ENCODE data around the gene IER2. TPM values are rescaled to one million over a fixed set of nuclear protein-coding genes. Genes with fewer than 3 reads are reported as not detected.

The IER2 gene
- total RNA-seq, 3 donors from 2014 or later (not counting 1 experiment from before 2014, with no cell fraction given) = 668 to 1,112 (median 949) TPM

- H3K9me3 Mint-ChIP-seq = no peaks in the 10 kb centered on the region
- Histone ChIP-seq H3K27ac (ENCODE audit: low read length) (peak overlapping the region; percentile 90), H3K27me3 (ENCODE audit: control insufficient read depth, insufficient read depth, low read length) (no peaks in the 10 kb centered on the region), H3K4me1 (ENCODE audit: control insufficient read depth, insufficient read depth, low read length) (peaks cover 56% of the 10 kb centered on the region), H3K9me3 (ENCODE audit: control insufficient read depth, insufficient read depth, low read length) (no peaks in the 10 kb centered on the region), H3K36me3 (ENCODE audit: control insufficient read depth, insufficient read depth, low read length) (peaks cover 7% of the 10 kb centered on the region), H3K4me3 (ENCODE audit: low read length) (peak overlapping the region; percentile 100)
- under 1% methylated on average over 25 of the region's 25 CpGs for WGBS (ENCODE audit: insufficient coverage)
- peaks cover 20% of the 10 kb centered on the region for H3K36me3 Mint-ChIP-seq
- H3K27me3 Mint-ChIP-seq (ENCODE audit: low read depth in 2 of 2) = peaks cover 0 to 3% of the 10 kb centered on the region in 2 donors
- ATAC-seq (peak in 2 of 3 donors; percentile 0 to 2), DNase-seq (no peak)
- H3K27ac Mint-ChIP-seq = peak overlapping the region; percentile 99
- intact Hi-C loops (cut with micrococcal nuclease) = loop anchor here (1.0 to 10.0 kb wide), 5 partner anchors 36 to 1222 kb away; partner anchors contain the start of genes JUNB, LYL1, TRMT1 and ZNF564
- TF ChIP-seq CTCF (IDR thresholded peaks at IDR 0.05) = no peak
- H3K4me3 Mint-ChIP-seq = peak overlapping the region; percentile 99
- H3K4me1 Mint-ChIP-seq = peaks cover 70 to 87% of the 10 kb centered on the region in 2 donors
Observed at GRCh38 chr19:13152356-13152973, 2.3 kb downstream of the IER2 start.

GRCh38 chr19:13152974-13153568 lies 2.9 kb downstream of the IER2 start:
- no peak for TF ChIP-seq CTCF (IDR thresholded peaks at IDR 0.05)
- 0% methylated on average over 59 of the region's 59 CpGs for WGBS (ENCODE audit: insufficient coverage)
- Histone ChIP-seq H3K9me3 (ENCODE audit: control insufficient read depth, insufficient read depth, low read length) (no peaks in the 10 kb centered on the region), H3K36me3 (ENCODE audit: control insufficient read depth, insufficient read depth, low read length) (peaks cover 7% of the 10 kb centered on the region), H3K4me3 (ENCODE audit: low read length) (peak overlapping the region; percentile 100), H3K27me3 (ENCODE audit: control insufficient read depth, insufficient read depth, low read length) (no peaks in the 10 kb centered on the region), H3K27ac (ENCODE audit: low read length) (peak overlapping the region; percentile 90), H3K4me1 (ENCODE audit: control insufficient read depth, insufficient read depth, low read length) (peaks cover 62% of the 10 kb centered on the region)
- ATAC-seq (peak; percentile 19 to 52 (median 33)), DNase-seq (peak; percentile 98 to 99)
- Mint-ChIP-seq H3K4me3 (peak overlapping the region; percentile 99), H3K9me3 (no peaks in the 10 kb centered on the region), H3K4me1 (peaks cover 74 to 93% of the 10 kb centered on the region in 2 donors), H3K36me3 (peaks cover 20% of the 10 kb centered on the region), H3K27ac (peak overlapping the region; percentile 99), H3K27me3 (ENCODE audit: low read depth in 2 of 2) (peaks cover 0 to 3% of the 10 kb centered on the region in 2 donors)
- intact Hi-C loops (cut with micrococcal nuclease) = loop anchor here (1.0 to 10.0 kb wide), 5 partner anchors 37 to 1222 kb away; partner anchors contain the start of genes JUNB, LYL1, TRMT1 and ZNF564

DNA sequence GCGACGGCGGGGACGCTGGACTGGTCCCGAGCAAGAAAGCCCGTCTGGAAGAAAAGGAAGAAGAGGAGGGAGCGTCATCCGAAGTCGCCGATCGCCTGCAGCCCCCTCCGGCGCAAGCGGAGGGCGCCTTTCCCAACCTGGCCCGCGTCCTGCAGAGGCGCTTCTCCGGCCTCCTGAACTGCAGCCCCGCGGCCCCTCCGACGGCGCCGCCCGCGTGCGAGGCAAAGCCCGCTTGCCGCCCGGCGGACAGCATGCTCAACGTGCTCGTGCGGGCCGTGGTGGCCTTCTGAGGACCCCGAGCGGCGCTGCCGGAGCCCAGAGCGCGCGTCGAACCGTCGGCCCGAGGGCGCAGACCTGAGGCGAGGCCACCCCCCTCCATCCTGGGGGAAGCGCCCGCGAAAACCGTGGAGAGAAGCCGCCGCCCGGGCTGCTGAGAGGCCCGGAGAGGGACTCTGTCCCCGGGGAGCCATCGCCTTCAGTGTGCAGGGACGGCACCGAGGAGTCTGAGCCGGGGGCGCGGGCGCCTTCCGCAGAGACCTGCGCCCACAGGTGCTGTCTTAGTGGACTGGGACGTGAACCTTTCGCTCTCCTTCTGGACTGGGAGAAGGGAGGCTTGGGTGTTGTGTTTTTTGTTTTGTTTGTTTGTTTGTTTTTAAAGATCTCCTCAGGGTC lies 3.5 kb downstream of the IER2 start:
- Histone ChIP-seq H3K9me3 (ENCODE audit: control insufficient read depth, insufficient read depth, low read length) (no peaks in the 10 kb centered on the region), H3K4me3 (ENCODE audit: low read length) (peak overlapping the region; percentile 100), H3K27me3 (ENCODE audit: control insufficient read depth, insufficient read depth, low read length) (no peaks in the 10 kb centered on the region), H3K27ac (ENCODE audit: low read length) (peak overlapping the region; percentile 90), H3K4me1 (ENCODE audit: control insufficient read depth, insufficient read depth, low read length) (peaks cover 65% of the 10 kb centered on the region), H3K36me3 (ENCODE audit: control insufficient read depth, insufficient read depth, low read length) (peaks cover 7% of the 10 kb centered on the region)
- intact Hi-C loops (cut with micrococcal nuclease) = loop anchor here (5.0 to 10.0 kb wide), 4 partner anchors 51 to 1221 kb away; partner anchors contain the start of genes JUNB, LYL1 and ZNF564
- H3K27me3 Mint-ChIP-seq (ENCODE audit: low read depth in 2 of 2) = peaks cover 0 to 3% of the 10 kb centered on the region in 2 donors
- H3K9me3 Mint-ChIP-seq = no peaks in the 10 kb centered on the region
- H3K27ac Mint-ChIP-seq = peak overlapping the region; percentile 99
- DNase-seq (peak in 1 of 2 donors; percentile 41), ATAC-seq (no peak)
- no peak for TF ChIP-seq CTCF (IDR thresholded peaks at IDR 0.05)
- H3K4me3 Mint-ChIP-seq = peak overlapping the region; percentile 99
- peaks cover 20% of the 10 kb centered on the region for H3K36me3 Mint-ChIP-seq
- peaks cover 74 to 94% of the 10 kb centered on the region in 2 donors for H3K4me1 Mint-ChIP-seq
- under 1% methylated on average over 69 of the region's 69 CpGs for WGBS (ENCODE audit: insufficient coverage)
